Heart left ventricle (tissue), 13 donors: ENCODE measurements around the gene MPP7.

Experiments used
- POLR2A ChIP-seq, 2 donors: fragments of 450-650 bp; IDR thresholded peaks; one replicate each; pipeline ENCODE4 v1.6.1; 2017; ENCODE audit warnings: antibody characterized with exemption in 2 of 2, mild to moderate bottlenecking in 2 of 2, moderate library complexity in 2 of 2
- TF ChIP-seq, protein P1 (sequence below), 12 donors: fragments of 200-600 bp; sonication (generic) in 4 of 12; IDR thresholded peaks; one replicate each; pipeline versions ENCODE4 v1.5.0 to v1.8.0; 2018 to 2022; ENCODE audit warnings: antibody characterized with exemption in 12 of 12, mild to moderate bottlenecking in 5 of 12
- donor health status: ischemic (EF 13 %, LVEDD 7.1; RV severe dilation, severe dysfunction).
- donor health status: DM: no; HTN: yes; CAD: no.
- donor health status: DM: no; HTN: no; CAD: no.
- donor health status: ischemic (EF 25% LVEDD 6.9; RV normal size, moderate dysfunction).
- donor health status: ischemic (EF 25% LVEDD 5.7; RV mildly dilated, moderate dysfunction).
- donor health status: ischemic (EF 35%, LVEDD 5.7; RV mildly dilated, moderate dysfunction).
- donor health status: nonischemic (EF 11% LVEDD 7.7; RV severe dilation, severe dysfunction).
- donor health status: DM: yes; HTN: yes; CAD: no.
- donor health status: PGD.
- donor health status: ischemic (EF 29% LVEDD 5.4; RV normal size, mild dysfunction).
- donor health status: nonischemic (EF 23%, LVEDD 6.1; RV moderate dilation, normal function).

- TF ChIP-seq, protein P1, sequence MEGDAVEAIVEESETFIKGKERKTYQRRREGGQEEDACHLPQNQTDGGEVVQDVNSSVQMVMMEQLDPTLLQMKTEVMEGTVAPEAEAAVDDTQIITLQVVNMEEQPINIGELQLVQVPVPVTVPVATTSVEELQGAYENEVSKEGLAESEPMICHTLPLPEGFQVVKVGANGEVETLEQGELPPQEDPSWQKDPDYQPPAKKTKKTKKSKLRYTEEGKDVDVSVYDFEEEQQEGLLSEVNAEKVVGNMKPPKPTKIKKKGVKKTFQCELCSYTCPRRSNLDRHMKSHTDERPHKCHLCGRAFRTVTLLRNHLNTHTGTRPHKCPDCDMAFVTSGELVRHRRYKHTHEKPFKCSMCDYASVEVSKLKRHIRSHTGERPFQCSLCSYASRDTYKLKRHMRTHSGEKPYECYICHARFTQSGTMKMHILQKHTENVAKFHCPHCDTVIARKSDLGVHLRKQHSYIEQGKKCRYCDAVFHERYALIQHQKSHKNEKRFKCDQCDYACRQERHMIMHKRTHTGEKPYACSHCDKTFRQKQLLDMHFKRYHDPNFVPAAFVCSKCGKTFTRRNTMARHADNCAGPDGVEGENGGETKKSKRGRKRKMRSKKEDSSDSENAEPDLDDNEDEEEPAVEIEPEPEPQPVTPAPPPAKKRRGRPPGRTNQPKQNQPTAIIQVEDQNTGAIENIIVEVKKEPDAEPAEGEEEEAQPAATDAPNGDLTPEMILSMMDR (IDR thresholded peaks at IDR 0.05), result no peak
- TF ChIP-seq POLR2A (IDR thresholded peaks at IDR 0.05), result no peak
These were observed 21.0 kb downstream of the MPP7 start for GRCh38 chr10:28281726-28282315.
